RWPE2 (cell line): ENCODE measurements around the gene CCDC7.

ENCODE experiments used
- ATAC-seq: fragments of 200-7000 bp; cut with Tn5 transposase; 3 replicates; pipeline ENCODE4 v1.9.1; 2021; ENCODE audit warnings: low read depth
- DNase-seq: peaks from one replicate; pipeline ENCODE4 v3.0.0-alpha.2; 2020; ENCODE audit warnings: low spot score
- H3K27ac ChIP-seq: fragments of 450-650 bp; 2 replicates; pipeline ENCODE4 v1.5.1; 2017; ENCODE audit warnings: mild to moderate bottlenecking; ENCODE audit not compliant: poor library complexity, severe bottlenecking
- H3K27me3 ChIP-seq: fragments of 250-450 bp; sonication (Bioruptor Pico); 2 replicates; pipeline ENCODE4 v1.5.1; 2021; ENCODE audit warnings: mild to moderate bottlenecking, moderate library complexity; ENCODE audit not compliant: insufficient read depth, poor library complexity, severe bottlenecking
- H3K36me3 ChIP-seq: fragments of 250-450 bp; sonication (Bioruptor Pico); 2 replicates; pipeline ENCODE4 v1.5.1; 2020; ENCODE audit warnings: low read depth, mild to moderate bottlenecking, moderate library complexity
- H3K4me1 ChIP-seq: fragments of 250-450 bp; sonication (Bioruptor Pico); 2 replicates; pipeline ENCODE4 v1.5.1; 2021; ENCODE audit warnings: mild to moderate bottlenecking, moderate library complexity; ENCODE audit not compliant: insufficient read depth, poor library complexity, severe bottlenecking
- H3K4me3 ChIP-seq: fragments of 250-450 bp; sonication (Bioruptor Pico); 2 replicates; pipeline ENCODE4 v1.5.1; 2021; ENCODE audit warnings: mild to moderate bottlenecking, moderate library complexity; ENCODE audit not compliant: severe bottlenecking
- H3K9me3 ChIP-seq: fragments of 250-450 bp; sonication (Bioruptor Pico); 2 replicates; pipeline ENCODE4 v1.5.1; 2021; ENCODE audit warnings: mild to moderate bottlenecking, moderate library complexity; ENCODE audit not compliant: severe bottlenecking
- TF ChIP-seq, protein P1 (sequence below): fragments of 450-650 bp; IDR thresholded peaks from one replicate; pipeline ENCODE4 v1.5.1; 2017; ENCODE audit warnings: mild to moderate bottlenecking, moderate library complexity; ENCODE audit not compliant: poor library complexity, severe bottlenecking

The CCDC7 gene

GRCh38 chr10:32446536-32447406 is 831 bp downstream of the CCDC7 start:
- TF ChIP-seq, protein P1, sequence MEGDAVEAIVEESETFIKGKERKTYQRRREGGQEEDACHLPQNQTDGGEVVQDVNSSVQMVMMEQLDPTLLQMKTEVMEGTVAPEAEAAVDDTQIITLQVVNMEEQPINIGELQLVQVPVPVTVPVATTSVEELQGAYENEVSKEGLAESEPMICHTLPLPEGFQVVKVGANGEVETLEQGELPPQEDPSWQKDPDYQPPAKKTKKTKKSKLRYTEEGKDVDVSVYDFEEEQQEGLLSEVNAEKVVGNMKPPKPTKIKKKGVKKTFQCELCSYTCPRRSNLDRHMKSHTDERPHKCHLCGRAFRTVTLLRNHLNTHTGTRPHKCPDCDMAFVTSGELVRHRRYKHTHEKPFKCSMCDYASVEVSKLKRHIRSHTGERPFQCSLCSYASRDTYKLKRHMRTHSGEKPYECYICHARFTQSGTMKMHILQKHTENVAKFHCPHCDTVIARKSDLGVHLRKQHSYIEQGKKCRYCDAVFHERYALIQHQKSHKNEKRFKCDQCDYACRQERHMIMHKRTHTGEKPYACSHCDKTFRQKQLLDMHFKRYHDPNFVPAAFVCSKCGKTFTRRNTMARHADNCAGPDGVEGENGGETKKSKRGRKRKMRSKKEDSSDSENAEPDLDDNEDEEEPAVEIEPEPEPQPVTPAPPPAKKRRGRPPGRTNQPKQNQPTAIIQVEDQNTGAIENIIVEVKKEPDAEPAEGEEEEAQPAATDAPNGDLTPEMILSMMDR: no peak
- Histone ChIP-seq H3K27ac (peak overlapping the region; percentile 89), H3K9me3 (no peaks in the 10 kb centered on the region), H3K4me1 (peaks cover 6% of the 10 kb centered on the region), H3K27me3 (no peaks in the 10 kb centered on the region), H3K4me3 (peak overlapping the region; percentile 41), H3K36me3 (no peaks in the 10 kb centered on the region)
- DNase-seq: no peak
- ATAC-seq: peak; percentile 3; the same call in 1 of the 3 replicates

DNA sequence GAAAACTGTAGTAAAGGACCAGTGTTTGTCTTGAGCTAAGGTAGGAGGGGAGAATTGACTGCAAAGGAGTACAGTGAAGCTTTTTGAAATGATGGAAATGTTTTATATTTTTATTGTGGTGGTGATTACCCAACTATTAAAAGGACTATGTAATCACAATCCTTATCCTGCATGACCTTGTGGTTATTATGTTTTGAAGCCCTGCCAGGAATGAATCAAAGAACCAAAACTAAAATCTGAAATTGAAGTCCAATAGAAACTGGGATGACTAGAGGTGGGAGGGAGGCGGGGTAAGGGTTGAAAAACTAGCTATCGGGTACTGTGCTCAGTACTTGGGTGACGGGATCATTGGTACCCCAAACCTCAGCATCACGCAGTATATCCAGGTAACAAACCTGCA is 8.2 kb downstream of the CCDC7 start:
- no peaks in the 10 kb centered on the region for H3K27me3 ChIP-seq
- ATAC-seq: no peak

GRCh38 chr10:32459051-32459698 is 13.2 kb downstream of the CCDC7 start:
- TF ChIP-seq, protein P1: no peak
- Histone ChIP-seq H3K4me3 (no peak overlapping the region), H3K27ac (no peak overlapping the region)

More for the DNA sequence above, 8.2 kb downstream of the CCDC7 start:
- H3K36me3 ChIP-seq: peaks cover 11% of the 10 kb centered on the region
- no peak overlapping the region for H3K4me3 ChIP-seq
- H3K27ac ChIP-seq: no peak overlapping the region
- TF ChIP-seq, protein P1: no peak
- no peaks in the 10 kb centered on the region for H3K4me1 ChIP-seq
- no peak for DNase-seq
- no peaks in the 10 kb centered on the region for H3K9me3 ChIP-seq

DNA sequence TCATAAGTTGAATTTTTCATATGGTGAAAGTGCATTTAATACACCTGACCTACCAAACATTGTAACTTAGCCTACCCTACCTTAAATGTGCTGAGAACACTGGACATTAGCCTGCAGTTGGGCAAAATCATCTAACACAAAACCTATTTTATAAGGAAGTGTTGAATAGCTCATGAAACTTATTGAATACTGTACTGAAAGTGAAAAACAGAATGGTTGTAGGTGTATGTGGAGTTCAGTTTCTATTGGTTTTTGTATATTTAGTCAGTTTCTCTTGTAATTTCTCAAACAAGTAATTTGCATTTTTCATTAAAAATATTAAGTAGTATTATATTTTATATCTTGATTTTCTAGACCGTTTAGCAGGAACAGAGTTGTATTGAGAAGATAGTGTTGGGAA is 15.3 kb downstream of the CCDC7 start:
- H3K9me3 ChIP-seq: no peaks in the 10 kb centered on the region
- H3K4me1 ChIP-seq: no peaks in the 10 kb centered on the region
- H3K36me3 ChIP-seq: 0 out of 2 replicates have a peak, but pooled peaks cover 4% of the 10 kb centered on the region
- no peak for ATAC-seq
- H3K4me3 ChIP-seq: no peak overlapping the region
- DNase-seq: no peak
- TF ChIP-seq, protein P1: no peak
- no peaks in the 10 kb centered on the region for H3K27me3 ChIP-seq
- H3K27ac ChIP-seq: no peak overlapping the region

More at GRCh38 chr10:32459051-32459698, 13.2 kb downstream of the CCDC7 start:
- Histone ChIP-seq H3K4me1 (no peaks in the 10 kb centered on the region), H3K36me3 (0 out of 2 replicates have a peak, but pooled peaks cover 4% of the 10 kb centered on the region), H3K9me3 (no peaks in the 10 kb centered on the region), H3K27me3 (no peaks in the 10 kb centered on the region)
- ATAC-seq: no peak
- DNase-seq: no peak
